Vagina (tissue), 2 donors: ENCODE results near the gene RPS3.

Experiments
- POLR2A ChIP-seq, 2 donors: fragments of 450-650 bp; IDR thresholded peaks; one replicate each; pipeline ENCODE4 v1.6.1; 2017; ENCODE audit warnings: antibody characterized with exemption in 2 of 2, mild to moderate bottlenecking in 2 of 2, moderate library complexity in 2 of 2
- TF ChIP-seq, protein P1 (sequence below), 3 experiments: fragments of 450-650 bp in 2 of 3; fragments of 200-600 bp in 1 of 3; sonication (generic) in 1 of 3; IDR thresholded peaks; one replicate each; pipeline ENCODE4 v1.5.1; 2017 to 2019; ENCODE audit warnings: antibody characterized with exemption in 3 of 3, mild to moderate bottlenecking in 2 of 3, moderate library complexity in 2 of 3

DNA sequence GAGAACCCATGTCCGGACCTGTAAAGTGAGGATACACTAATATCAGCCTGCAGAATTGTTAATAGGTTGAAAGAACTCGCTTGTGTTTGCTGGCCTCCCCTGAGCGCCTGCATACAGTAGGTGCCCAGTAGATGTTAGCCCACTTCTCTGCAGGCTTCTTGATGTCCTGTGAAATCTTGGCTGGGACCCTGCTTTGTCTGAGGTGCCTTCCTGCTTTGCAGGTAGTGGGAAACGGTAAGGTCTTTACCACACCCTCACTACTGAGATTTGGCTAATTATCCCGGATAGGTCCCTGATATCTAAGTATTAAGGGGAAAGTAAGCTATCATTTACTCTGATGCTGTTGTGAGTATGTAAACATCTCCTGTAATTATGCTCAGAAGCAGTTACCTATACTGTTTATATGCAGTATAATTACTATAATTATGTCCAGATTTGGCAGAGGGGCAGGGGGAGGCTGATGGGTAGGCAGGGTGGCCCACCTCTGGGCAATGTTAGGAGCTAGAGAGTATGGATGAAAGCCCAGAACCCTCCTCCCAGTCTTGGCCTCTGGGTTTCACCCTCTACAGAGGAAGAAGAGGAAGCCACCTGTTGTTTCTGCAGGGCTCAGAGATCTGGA, 46.6 kb upstream of the RPS3 start:
- TF ChIP-seq, protein P1, sequence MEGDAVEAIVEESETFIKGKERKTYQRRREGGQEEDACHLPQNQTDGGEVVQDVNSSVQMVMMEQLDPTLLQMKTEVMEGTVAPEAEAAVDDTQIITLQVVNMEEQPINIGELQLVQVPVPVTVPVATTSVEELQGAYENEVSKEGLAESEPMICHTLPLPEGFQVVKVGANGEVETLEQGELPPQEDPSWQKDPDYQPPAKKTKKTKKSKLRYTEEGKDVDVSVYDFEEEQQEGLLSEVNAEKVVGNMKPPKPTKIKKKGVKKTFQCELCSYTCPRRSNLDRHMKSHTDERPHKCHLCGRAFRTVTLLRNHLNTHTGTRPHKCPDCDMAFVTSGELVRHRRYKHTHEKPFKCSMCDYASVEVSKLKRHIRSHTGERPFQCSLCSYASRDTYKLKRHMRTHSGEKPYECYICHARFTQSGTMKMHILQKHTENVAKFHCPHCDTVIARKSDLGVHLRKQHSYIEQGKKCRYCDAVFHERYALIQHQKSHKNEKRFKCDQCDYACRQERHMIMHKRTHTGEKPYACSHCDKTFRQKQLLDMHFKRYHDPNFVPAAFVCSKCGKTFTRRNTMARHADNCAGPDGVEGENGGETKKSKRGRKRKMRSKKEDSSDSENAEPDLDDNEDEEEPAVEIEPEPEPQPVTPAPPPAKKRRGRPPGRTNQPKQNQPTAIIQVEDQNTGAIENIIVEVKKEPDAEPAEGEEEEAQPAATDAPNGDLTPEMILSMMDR (IDR thresholded peaks at IDR 0.05): no peak
- no peak for TF ChIP-seq POLR2A (IDR thresholded peaks at IDR 0.05)
